GM18861 (cell line): ENCODE data around the gene KAT7.

ENCODE experiments used
- ATAC-seq: cut with Tn5 transposase; IDR thresholded peaks from one replicate; pipeline ENCODE4 v1.9.1; 2021; ENCODE audit not compliant: unreplicated experiment

KAT7 gene

DNA sequence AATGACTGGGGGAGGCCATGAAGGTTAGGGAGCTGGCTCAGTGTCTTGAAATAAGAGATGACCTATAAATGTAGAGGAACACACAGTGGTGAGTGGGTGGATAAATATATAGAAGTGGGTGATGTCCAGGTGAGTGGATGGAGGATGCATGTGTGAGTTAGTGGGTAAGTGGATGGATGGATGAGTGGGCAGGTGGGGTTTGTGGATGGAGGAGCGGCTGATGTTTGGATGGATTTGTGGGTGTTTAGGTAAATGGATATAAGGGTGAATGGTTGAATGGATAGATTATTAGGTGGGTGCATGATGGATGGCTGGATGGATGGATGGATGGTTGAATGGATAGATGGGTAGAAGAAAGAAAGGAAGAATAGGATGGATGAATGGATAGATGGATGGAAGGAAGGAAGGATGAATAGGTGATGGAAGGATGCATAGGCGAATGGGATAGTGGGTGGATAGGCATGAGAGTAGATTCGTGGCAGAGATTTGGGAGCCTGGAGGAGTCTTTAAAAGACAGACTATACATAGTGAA lies 78.5 kb downstream of the KAT7 start:
- no peak for ATAC-seq

DNA sequence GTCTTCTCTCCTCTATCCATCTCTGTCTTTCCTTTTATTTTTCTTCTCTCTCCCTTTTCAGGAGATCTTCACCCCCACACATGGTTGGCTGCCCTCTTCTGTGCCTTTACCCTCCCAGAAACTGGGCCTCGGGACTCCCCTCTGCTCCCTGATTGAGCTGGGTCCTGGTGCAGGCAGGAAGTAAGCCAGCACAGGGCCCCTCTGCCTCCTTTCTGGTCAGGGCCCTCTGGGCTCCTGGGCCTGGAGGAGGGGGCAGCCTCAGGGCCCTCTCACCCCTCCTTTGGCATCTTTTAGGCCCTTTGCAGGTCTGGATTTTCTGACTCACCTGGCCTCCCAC lies 80.5 kb downstream of the KAT7 start:
- no peak for ATAC-seq

DNA sequence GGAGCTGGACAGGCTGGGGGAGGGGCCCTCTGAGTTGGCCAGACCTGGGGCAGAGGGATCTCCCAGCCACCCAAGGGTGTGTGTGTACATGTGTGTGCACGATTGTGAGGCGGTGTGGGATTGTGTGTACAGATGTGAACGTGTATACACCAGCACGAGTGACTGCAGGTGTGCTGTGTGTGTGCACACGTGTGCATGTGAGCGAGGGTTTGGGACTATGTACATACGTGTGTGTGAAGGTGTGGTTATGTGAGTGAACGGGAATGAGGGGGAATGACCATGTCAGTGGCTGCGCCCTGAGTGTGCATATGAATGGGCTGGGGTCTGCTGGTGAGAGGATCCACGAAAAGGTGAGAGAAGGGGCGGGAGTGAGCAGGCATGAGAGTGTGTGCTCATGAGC lies 81.8 kb downstream of the KAT7 start:
- ATAC-seq: no peak

DNA sequence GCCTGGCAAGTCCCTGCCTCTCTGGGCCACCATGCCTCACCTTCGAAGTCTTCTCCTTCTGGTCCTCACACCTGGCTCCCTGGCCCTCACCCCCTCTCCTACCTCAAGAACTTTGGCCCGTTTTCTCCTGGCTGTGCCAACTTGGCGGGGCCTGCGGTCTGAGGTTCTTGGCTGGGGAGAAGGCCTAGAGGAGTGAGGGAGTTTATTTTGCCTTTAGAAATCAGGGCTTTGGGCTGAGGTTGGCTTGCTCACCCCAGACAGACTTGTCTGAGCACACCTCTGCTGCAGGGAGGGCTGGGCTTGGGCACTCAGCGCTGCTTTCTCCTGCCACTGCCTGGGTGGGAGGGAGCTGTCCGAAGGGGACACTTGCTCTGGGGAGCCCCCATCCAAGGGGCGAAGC lies 82.7 kb downstream of the KAT7 start:
- no peak for ATAC-seq

DNA sequence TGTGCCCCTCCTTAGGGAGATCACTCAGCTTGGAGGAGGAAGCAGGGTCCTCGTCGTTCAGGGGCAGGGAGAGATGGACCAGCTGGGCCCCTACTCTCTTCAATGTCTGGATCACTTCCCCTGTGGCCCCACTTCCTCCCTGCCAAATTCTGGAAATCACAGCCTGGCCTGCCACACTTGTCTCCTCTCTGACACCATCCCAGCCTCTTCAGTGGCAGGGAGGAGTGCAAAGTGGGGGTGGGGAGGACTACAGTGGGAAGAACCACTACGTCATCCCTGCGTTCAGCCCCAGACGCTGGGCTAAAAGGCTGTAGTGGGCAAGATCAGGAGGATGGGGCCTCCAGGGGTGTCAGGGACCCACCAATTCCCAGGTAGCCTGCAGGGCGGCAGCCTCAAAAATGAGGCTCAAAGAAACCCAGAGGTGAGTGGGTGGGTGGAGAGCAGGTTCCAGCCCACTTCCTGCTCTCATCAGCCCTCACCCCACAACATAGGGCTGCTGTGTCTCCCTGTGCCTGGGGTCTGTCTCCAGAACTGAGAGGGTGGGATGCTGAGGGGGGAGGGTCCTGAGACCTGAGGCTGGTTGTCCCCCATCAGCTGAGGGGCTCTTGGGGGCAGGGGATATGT lies 84.4 kb downstream of the KAT7 start:
- no peak for ATAC-seq

DNA sequence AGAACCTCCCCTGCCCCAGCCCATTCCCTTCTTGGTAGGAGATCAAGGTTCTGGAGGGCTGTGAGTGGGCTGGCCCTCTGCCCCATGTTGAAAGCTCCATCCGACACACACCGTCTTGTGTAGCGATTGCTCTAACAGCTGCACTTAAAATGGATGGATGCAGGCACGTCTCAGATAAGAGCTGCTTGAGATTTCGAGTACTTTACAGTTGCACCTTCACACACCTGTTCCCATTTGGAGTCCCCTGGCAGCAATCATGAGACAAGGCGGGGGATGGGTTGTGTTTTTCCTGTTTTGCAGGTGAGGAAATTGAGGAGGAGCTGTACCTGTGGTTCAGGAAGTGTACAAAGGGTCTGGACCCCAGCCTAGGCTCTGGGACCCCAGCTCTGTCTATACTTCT lies 85.0 kb downstream of the KAT7 start:
- ATAC-seq: no peak

DNA sequence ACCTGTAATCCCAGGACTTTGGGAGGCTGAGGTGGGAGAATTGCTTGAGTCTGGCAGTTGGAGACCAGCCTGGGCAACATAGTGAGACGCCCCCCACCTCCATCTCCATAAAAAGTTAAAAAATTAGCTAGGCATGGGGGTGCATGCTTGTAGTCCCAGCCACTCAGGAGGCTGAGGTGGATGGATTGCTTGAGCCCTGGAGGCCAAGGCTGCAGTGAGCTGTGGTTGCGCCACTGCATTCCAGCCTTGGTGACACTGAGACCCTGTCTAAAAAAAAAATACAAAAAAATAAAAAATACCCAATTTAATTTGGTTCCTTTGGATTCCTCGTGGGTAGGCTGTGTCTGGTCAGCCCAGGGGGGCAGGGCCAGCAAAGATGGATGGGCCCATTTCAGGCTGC lies 85.4 kb downstream of the KAT7 start:
- ATAC-seq: no peak

DNA sequence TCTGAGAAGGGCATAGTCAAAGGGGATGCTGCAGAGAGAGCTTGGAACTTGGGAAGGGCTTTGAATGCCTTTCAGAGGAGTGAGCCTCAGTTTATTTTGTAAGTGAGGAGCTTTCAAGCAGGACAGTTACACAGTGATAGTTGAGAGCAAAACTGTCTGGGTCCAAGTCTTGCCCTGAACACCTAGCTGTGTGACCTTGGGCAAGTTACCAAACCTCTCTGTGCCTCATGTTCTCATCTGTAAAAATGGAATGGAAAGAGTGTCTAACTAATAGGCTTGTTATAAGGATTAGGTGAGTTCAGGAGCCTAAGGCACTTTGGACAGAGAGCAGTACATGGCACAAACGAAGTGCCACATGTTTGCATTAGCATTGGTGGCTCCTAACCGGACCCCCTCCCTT lies 86.4 kb downstream of the KAT7 start:
- no peak for ATAC-seq

DNA sequence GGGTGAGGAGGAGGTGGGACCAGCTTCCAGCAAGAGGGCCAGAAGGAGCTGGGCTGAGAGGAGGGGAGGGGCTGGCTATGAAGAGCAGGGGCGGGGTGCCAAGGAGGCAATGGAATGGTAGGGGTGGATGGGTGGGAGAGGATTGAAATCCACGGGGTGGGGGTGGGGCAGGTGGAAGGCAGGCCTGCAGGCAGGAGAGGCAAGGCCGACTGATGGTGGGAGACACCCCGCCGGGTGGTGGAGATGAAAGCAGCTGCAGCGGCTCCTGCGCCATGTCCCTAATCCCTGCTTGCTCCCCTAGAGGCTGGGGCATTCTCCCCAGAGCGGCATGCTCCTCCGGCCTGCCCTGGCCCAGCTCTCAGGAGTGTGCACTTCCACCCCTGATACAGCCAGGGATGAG lies 87.2 kb downstream of the KAT7 start:
- no peak for ATAC-seq

DNA sequence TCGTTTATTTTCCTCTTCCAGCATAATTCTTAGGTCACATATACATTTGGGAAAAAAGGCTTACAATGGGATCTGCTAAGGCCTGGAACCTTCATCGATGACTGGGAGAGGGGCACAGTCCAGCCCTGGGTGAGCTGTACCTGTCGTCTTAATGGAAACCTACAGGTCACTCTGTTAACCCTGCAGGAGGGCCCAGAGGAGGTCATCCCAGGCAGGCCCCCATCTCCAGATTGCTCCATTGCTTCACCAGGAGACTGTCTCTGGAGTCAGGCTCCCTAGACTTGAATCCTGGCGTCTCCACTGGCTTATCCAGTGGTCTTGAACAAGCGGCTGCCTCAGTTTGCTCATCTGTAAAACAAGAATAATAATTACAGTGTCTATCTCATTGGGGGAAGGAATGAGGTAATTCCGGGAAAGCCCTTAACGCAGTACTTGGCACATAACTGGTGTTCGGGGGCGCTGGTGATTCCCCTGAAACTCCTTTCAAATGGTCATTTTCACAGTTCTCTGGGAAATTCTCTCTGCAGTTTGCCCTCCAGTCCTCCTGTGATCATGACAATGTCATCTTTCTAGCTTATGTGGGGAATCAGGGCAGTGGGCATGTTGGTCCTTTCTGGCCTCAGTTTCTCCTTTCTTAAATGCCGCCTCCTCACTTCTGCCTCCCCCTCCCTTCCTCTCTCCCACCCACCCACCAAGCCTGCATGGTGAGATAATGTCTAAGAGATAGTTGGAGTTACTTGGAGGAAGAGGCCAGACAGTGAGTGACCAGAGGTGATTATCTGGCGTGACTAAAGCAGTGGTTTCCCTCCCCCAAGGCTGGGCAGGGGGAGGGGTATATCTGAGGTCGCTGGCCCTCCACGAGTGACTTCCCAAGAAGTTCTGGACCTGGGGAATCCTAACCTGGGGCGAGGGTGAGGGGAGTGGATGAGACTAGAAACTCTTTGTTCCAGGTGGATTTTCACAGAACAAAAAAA lies 90.7 kb downstream of the KAT7 start:
- ATAC-seq: no peak

DNA sequence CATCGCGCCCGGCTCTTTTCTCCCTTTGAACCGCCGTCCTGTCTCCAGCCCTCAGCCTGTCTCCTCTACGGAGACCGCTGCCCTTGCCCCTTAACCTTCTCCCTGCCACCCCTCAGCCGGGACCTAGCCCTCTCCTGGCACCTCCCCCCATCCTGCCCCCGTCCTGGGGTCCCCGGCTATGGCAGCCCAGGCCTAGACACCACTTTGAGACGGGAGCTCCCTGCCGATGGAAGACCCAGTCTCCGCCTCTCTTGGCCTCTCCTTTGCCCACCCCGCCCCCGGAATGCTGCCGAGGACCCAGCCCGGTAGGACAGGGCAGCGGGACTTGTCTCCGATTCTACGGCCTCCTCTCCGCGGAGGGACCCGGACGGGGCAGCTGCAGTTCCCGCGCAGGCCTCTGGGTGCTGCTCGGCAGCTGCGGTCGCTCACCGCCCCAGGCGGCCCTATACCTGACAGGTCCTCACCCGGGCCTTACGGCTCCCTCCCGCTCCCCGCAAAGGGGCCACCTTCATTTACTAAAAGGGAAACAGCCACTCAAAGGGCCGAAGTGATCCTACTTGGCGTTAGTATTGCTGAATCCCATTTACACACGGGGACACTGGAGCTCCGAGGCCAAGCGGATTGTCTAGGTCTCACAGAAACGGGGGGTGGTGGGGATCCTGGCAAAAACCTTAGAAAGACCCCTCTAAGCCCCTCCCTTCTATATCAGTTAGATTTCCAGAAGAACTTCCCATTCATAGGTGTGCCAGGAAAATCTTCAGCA lies 92.0 kb downstream of the KAT7 start:
- ATAC-seq: no peak

DNA sequence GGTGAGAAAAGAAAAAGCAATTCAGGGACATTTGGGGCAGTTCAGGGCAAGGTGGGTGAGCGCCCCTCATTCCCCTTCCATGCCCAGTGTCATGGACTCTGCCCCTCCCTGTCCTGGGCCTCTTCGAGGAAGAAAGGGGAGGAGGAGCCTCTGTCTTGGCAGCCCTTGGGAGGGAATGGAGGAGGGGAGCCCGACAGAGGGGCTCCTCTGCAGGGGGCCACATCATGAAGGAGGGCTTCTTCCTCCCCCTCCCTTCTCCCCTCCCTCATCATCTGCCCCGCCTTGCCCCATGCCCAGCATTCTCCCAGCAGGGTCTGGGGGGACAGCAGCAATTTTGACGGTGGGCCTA lies 92.5 kb downstream of the KAT7 start:
- ATAC-seq: no peak

DNA sequence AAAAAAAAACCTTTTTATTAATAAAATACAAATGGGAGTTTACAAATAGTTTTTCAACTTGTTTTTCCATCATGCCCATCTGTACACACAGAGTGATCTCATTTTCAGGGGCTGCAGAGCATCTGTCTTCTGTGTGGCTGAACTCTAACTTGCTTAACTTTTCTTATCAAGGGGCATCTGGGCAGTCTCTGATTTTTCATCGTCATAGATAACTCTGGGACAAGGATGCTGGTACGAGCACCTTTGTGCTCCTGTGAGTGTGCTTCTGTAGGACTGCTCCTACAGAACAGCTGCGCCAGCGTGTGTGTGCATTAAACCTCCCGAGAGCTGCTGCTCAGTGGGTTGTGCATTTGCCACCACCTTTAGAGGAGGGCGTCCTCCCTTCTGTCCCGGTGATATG lies 94.0 kb downstream of the KAT7 start:
- ATAC-seq: no peak
